ENCODE data around the gene DAO. TPM values are rescaled to one million over a fixed set of nuclear protein-coding genes. Genes with fewer than 3 reads are reported as not detected.

Gene DAO
- total and polyA plus RNA-seq, 2 of the 4 experiments (the other 2 are of a cell fraction): not detected

- no peaks in the 10 kb centered on the region for H3K9me1 ChIP-seq (ENCODE audit: insufficient read depth, low read length)
- in situ Hi-C loops (cut with MboI; ENCODE audit: low sequenced_read_pairs): no loop called here
- H2AFZ ChIP-seq (replicated peaks; ENCODE audit: low read length, poor library complexity): no peak overlapping the region
- no peak overlapping the region for H4K5ac ChIP-seq (ENCODE audit: low read depth, low read length)
- H3K4ac ChIP-seq (ENCODE audit: low read depth, low read length): no peak overlapping the region
- no peak overlapping the region for H2BK15ac ChIP-seq (ENCODE audit: low read depth, low read length)
- no peak overlapping the region for H3K4me2 ChIP-seq (ENCODE audit: low read depth, low read length)
- ATAC-seq (ENCODE audit: low read depth): no peak
- H3K9me3 ChIP-seq (ENCODE audit: control insufficient read depth, insufficient read depth, low read length): 0 out of 2 replicates have a peak, but pooled peaks cover 3% of the 10 kb centered on the region
- no peak for DNase-seq
- no peak overlapping the region for H2BK120ac ChIP-seq (ENCODE audit: low read depth, low read length)
- H3K56ac ChIP-seq (ENCODE audit: extremely low read depth, insufficient read depth, low read length): no peak overlapping the region
- no peaks in the 10 kb centered on the region for H4K20me1 ChIP-seq (ENCODE audit: insufficient read depth, low read length)
- no peak overlapping the region for H2BK5ac ChIP-seq (ENCODE audit: low read depth, low read length, poor library complexity, severe bottlenecking)
- H3K9ac ChIP-seq (ENCODE audit: low read depth, low read length): no peak overlapping the region
- H3K4me1 ChIP-seq (ENCODE audit: control insufficient read depth, insufficient read depth, low read length): no peaks in the 10 kb centered on the region
- H3K27me3 ChIP-seq (ENCODE audit: control insufficient read depth, insufficient read depth, low read length): peaks cover 10% of the 10 kb centered on the region
- no peak overlapping the region for H3K23ac ChIP-seq (ENCODE audit: low read depth, low read length)
- H3K36me3 ChIP-seq (ENCODE audit: control insufficient read depth, insufficient read depth, low read length): no peaks in the 10 kb centered on the region
- no peak overlapping the region for H4K91ac ChIP-seq (ENCODE audit: insufficient read depth, low read depth, low read length)
- no peak overlapping the region for H2BK20ac ChIP-seq (ENCODE audit: low read depth, low read length)
- H3K14ac ChIP-seq (replicated peaks; ENCODE audit: low read depth, low read length): no peak overlapping the region
- H2AK9ac ChIP-seq (replicated peaks; ENCODE audit: low read depth, low read length, poor library complexity): no peak overlapping the region
- intact Hi-C loops (cut with micrococcal nuclease): no loop called here
- no peak overlapping the region for H3K4me3 ChIP-seq (ENCODE audit: insufficient read depth, low read depth, low read length)
- no CpG with 5 or more reads among the region's 2 CpGs for WGBS, 2 experiments (ENCODE audit: extremely low coverage in 2 of 2, insufficient read length in 1 of 2)
- ChIA-PET POLR2A (ENCODE audit: unreplicated experiment) (no interaction called here), CTCF (no interaction called here)
- TF ChIP-seq USF2 (IDR thresholded peaks at IDR 0.05; ENCODE audit: low read depth, low read length): no peak
- TF ChIP-seq RFX5 (IDR thresholded peaks at IDR 0.05; ENCODE audit: low read depth, low read length): no peak
- H2AK5ac ChIP-seq (ENCODE audit: low read depth, low read length): no peak overlapping the region
- BruUV-seq (replicated peaks): no TSS peak
- H4K8ac ChIP-seq (ENCODE audit: low read depth in 2 of 2, low read length in 2 of 2): no peak overlapping the region
- H3K27ac ChIP-seq (ENCODE audit: insufficient read depth, low read length): no peak overlapping the region
- no peak overlapping the region for H3K18ac ChIP-seq (ENCODE audit: low read depth, low read length)
- dilution Hi-C loops (cut with HindIII; ENCODE audit: low sequenced_read_pairs, unreplicated experiment): no loop called here
- no peaks in the 10 kb centered on the region for H3K79me1 ChIP-seq (ENCODE audit: low read depth in 1 of 2, low read length in 2 of 2)
These were observed 38.3 kb downstream of the DAO start for GRCh38 chr12:108918206-108918605.

All from IMR-90 (cell line).